ENCODE data around the gene NCF4. TPM values are rescaled to one million over a fixed set of nuclear protein-coding genes. Genes with fewer than 3 reads are reported as not detected.

NCF4 gene
- total RNA-seq, 1 donor from 2014 or later, result 120 TPM

DNA sequence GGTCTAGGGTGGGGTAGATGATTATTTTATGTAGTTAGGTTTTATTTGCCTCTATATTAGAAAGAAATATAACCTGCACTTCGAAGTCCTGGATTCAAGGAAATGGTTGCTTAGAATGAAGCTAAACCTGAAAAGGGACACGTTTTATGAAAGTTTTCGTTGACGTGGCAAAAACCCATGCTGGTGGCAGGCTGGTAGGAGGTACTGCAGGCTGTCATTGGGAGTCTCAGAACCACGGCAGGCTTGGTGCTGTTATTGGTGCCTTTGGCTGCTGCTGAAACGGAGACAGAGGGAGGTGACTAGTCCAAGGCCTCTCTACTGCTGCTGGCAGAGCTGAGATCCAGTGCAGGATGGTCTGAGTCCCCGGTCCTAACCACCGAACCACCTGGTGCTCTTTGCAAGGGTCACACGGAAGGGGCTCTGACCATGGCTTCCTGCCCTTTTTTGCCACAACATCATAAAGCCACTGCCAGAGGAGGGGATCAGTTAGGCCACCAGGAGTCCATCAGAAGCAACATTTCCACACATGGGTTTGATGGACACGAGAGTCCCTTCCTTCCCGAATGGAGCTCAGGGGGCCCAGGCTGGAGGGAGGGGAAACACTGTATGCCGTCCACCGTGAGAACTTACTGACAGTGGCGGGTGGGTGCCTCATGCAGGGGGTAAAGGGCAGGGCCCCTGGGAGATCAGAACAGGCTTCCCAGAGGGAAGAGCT, 66.1 kb downstream of the NCF4 start:
- ATAC-seq (ENCODE audit: low read depth), result no peak
- ChIA-PET POLR2A (interaction anchor here (1.0 to 1.6 kb wide), 3 partner anchors 9 to 53 kb away, joined by 4 to 5 read pairs (median 4); no protein-coding TSS in a partner anchor), CTCF (interaction anchor here (1.1 to 1.3 kb wide), 2 partner anchors 71 to 117 kb away, joined by 3 to 5 read pairs; no protein-coding TSS in a partner anchor)
- Mint-ChIP-seq H3K4me3 (no peak overlapping the region), H3K27me3 (no peaks in the 10 kb centered on the region), H3K9me3 (no peaks in the 10 kb centered on the region), H3K36me3 (ENCODE audit: low read depth) (peaks cover 88% of the 10 kb centered on the region), H3K4me1 (peaks cover 5% of the 10 kb centered on the region), H3K27ac (no peak overlapping the region)
- intact Hi-C loops (cut with micrococcal nuclease), result loop anchor here (10.0 kb wide), 1 partner anchor 48 kb away; no protein-coding TSS in a partner anchor
- no peak for DNase-seq
- TF ChIP-seq, protein P1, sequence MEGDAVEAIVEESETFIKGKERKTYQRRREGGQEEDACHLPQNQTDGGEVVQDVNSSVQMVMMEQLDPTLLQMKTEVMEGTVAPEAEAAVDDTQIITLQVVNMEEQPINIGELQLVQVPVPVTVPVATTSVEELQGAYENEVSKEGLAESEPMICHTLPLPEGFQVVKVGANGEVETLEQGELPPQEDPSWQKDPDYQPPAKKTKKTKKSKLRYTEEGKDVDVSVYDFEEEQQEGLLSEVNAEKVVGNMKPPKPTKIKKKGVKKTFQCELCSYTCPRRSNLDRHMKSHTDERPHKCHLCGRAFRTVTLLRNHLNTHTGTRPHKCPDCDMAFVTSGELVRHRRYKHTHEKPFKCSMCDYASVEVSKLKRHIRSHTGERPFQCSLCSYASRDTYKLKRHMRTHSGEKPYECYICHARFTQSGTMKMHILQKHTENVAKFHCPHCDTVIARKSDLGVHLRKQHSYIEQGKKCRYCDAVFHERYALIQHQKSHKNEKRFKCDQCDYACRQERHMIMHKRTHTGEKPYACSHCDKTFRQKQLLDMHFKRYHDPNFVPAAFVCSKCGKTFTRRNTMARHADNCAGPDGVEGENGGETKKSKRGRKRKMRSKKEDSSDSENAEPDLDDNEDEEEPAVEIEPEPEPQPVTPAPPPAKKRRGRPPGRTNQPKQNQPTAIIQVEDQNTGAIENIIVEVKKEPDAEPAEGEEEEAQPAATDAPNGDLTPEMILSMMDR (IDR thresholded peaks at IDR 0.05), result no peak

Other genes starting within 250 kb of the NCF4 start
- not detected in 2 replicates for gene CACNG2, start 157.3 kb upstream of the NCF4 start, total RNA-seq
- gene IFT27, start 84.9 kb upstream of the NCF4 start, total RNA-seq, result 26.2 and 32.7 TPM in 2 replicates
- gene PVALB, start 44.0 kb upstream of the NCF4 start, total RNA-seq, result not detected in 2 replicates
- gene CSF2RB, start 52.6 kb downstream of the NCF4 start, total RNA-seq, result 141 and 152 TPM in 2 replicates
- gene TST, start 158.4 kb downstream of the NCF4 start, total RNA-seq, result 7.2 TPM in 2 replicates
- gene MPST, start 158.7 kb downstream of the NCF4 start, total RNA-seq, result 15.6 and 17.7 TPM in 2 replicates
- 28.9 and 29.4 TPM in 2 replicates for gene KCTD17, start 190.7 kb downstream of the NCF4 start, total RNA-seq
- 4.6 and 5.4 TPM in 2 replicates for gene TMPRSS6, start 248.7 kb downstream of the NCF4 start, total RNA-seq